ENCODE results near the gene RHBDD3. TPM values are rescaled to one million over a fixed set of nuclear protein-coding genes. Genes with fewer than 3 reads are reported as not detected.

Gene RHBDD3
- total RNA-seq = 10 to 100 TPM; 19.8 to 38.0 (median 28.6) TPM

DNA sequence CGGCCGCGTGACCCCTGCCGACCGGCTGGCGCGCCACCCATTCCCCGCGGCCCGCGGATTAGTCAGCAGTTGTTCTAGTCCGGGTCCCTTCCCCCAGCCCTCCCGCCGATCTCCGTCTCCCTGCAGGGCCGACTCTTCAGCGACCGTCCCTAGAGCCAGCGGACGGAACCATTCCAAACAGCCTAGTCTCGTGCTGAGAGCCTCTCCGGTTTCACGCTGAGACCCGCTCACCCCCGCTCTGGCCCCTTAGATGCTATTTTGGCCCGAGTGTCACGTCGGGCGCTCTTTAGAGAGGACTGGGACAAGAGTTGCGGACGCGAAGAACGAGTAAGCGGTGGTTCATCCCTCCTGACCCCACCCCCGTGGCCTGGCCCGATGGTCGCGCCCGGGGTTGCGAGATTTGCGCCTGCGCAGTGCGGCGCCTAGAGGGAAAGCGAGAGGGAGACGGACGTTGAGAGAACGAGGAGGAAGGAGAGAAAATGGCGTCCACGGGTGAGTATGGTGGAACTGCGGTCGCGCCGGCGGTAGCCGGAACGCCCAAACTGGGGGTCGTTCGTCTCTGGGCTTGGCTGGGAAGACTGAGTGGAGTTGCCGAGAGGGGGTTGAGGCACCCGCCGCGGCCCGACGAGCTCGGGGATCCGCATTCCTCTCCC is at the start of gene RHBDD3, which contains the start of gene EWSR1:
TSS of gene RHBDD3 (minus strand) at position 124 of the 653 bp plus-strand sequence. CDS start 2,355 bp downstream, outside the sequence.
TSS of gene EWSR1 (plus strand) at position 411 of the 653 bp plus-strand sequence. CDS start at position 480, 69 bp downstream.
- Histone ChIP-seq H3K4me3 (peak within 1 kb of the TSS; percentile 83 to 97 (median 94)), H3K4me1 (peaks cover 49 to 57% of the 10 kb centered on the region in 2 donors), H3K36me3 (peaks cover 0 to 17% of the 10 kb centered on the region in 2 donors), H3K27me3 (no peaks in the 10 kb centered on the region), H3K9me3 (no peaks in the 10 kb centered on the region), H3K27ac (peak within 1 kb of the TSS; percentile 97 to 100 (median 98))
- in situ Hi-C loops (cut with MboI; ENCODE audit: low sequenced_read_pairs in 4 of 4) (no loop called here), intact Hi-C loops (cut with DNase I; ENCODE audit: low total_unique reads) (loop anchor here (1.0 to 5.0 kb wide), 5 partner anchors 38 to 1346 kb away; partner anchors contain the start of genes GAS2L1, KREMEN1 and NF2)
- peak; percentile 92 to 93 for ATAC-seq
- peak; percentile 95 to 97 for DNase-seq
- TF ChIP-seq, protein P1, sequence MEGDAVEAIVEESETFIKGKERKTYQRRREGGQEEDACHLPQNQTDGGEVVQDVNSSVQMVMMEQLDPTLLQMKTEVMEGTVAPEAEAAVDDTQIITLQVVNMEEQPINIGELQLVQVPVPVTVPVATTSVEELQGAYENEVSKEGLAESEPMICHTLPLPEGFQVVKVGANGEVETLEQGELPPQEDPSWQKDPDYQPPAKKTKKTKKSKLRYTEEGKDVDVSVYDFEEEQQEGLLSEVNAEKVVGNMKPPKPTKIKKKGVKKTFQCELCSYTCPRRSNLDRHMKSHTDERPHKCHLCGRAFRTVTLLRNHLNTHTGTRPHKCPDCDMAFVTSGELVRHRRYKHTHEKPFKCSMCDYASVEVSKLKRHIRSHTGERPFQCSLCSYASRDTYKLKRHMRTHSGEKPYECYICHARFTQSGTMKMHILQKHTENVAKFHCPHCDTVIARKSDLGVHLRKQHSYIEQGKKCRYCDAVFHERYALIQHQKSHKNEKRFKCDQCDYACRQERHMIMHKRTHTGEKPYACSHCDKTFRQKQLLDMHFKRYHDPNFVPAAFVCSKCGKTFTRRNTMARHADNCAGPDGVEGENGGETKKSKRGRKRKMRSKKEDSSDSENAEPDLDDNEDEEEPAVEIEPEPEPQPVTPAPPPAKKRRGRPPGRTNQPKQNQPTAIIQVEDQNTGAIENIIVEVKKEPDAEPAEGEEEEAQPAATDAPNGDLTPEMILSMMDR (IDR thresholded peaks at IDR 0.05 in 4 of 5, conservative IDR thresholded peaks at IDR 0.05 in 1 of 5) = peak in 2 of 5 experiments; percentile 28 to 29
- peak; percentile 85 to 89 for TF ChIP-seq POLR2A (IDR thresholded peaks at IDR 0.05)

DNA sequence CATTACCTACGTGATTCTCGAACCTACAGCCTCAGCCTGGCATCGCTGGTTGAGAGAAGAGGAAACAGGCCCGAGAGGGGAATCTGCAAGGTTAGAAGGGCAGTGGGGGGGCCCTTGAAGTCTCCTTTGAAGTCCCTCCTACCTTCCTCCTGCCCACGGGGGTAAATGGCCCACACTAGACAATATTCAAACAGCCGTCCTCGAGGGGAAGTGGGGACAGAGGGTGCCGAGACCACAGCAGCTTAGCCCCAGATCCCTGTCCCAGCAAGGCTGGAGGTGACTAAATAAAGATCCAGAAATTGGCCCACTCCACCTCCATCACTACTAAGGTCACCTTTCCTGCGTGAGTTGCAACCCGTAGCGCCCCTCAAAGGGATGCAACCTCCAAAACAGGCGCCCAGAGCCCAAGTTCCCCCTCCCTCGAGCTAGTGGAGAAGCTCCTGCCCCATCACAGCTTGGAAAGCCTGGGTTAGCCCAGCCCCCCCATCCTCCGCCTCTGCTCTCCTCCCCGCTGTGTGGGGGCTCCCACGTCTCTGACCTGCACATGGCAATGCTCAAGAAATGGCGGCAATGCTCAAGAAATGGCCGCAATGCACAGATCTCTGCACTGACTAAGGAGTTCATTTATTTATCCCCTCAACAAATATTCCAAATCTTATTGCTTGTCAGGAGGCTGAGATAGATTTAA is 48.5 kb upstream of the RHBDD3 start:
- TF ChIP-seq, protein P1 (IDR thresholded peaks at IDR 0.05 in 4 of 5, conservative IDR thresholded peaks at IDR 0.05 in 1 of 5) = no peak
- TF ChIP-seq POLR2A (IDR thresholded peaks at IDR 0.05) = no peak
- in situ Hi-C loops (cut with MboI; ENCODE audit: low sequenced_read_pairs in 4 of 4) (no loop called here), intact Hi-C loops (cut with DNase I; ENCODE audit: low total_unique reads) (no loop called here)
- H3K4me3 ChIP-seq = peak overlapping the region in 1 of 4 donors; percentile 17
- H3K27me3 ChIP-seq = peaks cover 17 to 28% (median 24%) of the 10 kb centered on the region in 3 donors
- ATAC-seq = no peak
- no peak for DNase-seq
- no peak overlapping the region for H3K27ac ChIP-seq
- no peaks in the 10 kb centered on the region for H3K9me3 ChIP-seq
- no peaks in the 10 kb centered on the region for H3K36me3 ChIP-seq
- H3K4me1 ChIP-seq = peaks cover 0 to 22% of the 10 kb centered on the region in 2 donors

DNA sequence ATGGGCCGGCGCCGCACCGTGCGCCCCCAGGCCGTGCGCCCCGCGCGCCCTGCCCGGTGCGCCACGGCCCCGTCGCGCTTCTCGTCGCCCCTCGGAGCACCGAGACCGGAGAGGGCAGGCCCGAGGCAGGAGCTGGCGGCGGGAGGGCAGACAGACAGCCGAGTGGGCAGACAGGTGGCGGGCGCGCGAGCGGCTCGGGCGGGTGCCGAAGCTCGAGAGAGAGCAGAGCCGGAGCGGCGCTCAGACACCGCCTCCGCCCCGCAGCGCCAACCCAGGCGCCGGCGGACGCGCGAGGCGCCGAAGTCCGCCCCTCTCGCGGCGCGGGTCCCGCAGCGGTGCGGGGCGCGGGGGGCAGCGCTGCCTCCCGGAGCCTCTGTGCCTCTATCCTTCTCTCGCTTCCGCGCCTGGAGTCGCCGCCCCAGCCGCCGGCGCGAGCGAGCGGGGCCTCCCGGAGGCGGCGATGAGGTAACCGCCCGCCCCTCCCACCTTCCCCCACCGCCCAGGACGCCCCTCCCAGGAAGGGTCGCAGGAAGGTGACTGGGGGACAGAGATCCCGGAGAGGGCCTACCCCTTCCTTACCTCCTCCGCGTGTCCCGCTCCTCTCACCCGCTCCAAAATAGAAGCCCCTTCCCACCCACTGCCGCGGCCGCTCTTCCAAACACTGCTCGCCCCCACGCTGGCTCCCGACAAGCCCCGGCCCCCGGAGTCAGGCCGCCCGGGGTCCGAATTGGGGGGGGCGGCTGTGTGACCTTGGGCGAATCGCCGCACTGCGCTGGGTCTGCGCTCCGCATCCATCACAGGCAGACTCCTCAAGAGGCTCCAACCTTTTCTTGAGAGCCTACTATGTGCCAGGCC is 47.7 kb upstream of the RHBDD3 start, which contains the start of gene RASL10A:
TSS of gene RASL10A (minus strand) at position 412 of the 855 bp plus-strand sequence. CDS start 451 bp downstream, outside the sequence.
- Histone ChIP-seq H3K4me3 (peak within 1 kb of the TSS; percentile 21 to 41 (median 34)), H3K27ac (no peak within 1 kb of the TSS), H3K4me1 (peaks cover 4 to 28% of the 10 kb centered on the region in 2 donors), H3K36me3 (no peaks in the 10 kb centered on the region), H3K27me3 (peaks cover 17 to 28% (median 24%) of the 10 kb centered on the region in 3 donors), H3K9me3 (no peaks in the 10 kb centered on the region)
- DNase-seq = no peak
- ATAC-seq = peak; percentile 11 to 18
- in situ Hi-C loops (cut with MboI; ENCODE audit: low sequenced_read_pairs in 4 of 4) = no loop called here
- TF ChIP-seq, protein P1 (IDR thresholded peaks at IDR 0.05 in 4 of 5, conservative IDR thresholded peaks at IDR 0.05 in 1 of 5) = no peak
- TF ChIP-seq POLR2A (IDR thresholded peaks at IDR 0.05) = no peak
- intact Hi-C loops (cut with DNase I; ENCODE audit: low total_unique reads) = no loop called here

DNA sequence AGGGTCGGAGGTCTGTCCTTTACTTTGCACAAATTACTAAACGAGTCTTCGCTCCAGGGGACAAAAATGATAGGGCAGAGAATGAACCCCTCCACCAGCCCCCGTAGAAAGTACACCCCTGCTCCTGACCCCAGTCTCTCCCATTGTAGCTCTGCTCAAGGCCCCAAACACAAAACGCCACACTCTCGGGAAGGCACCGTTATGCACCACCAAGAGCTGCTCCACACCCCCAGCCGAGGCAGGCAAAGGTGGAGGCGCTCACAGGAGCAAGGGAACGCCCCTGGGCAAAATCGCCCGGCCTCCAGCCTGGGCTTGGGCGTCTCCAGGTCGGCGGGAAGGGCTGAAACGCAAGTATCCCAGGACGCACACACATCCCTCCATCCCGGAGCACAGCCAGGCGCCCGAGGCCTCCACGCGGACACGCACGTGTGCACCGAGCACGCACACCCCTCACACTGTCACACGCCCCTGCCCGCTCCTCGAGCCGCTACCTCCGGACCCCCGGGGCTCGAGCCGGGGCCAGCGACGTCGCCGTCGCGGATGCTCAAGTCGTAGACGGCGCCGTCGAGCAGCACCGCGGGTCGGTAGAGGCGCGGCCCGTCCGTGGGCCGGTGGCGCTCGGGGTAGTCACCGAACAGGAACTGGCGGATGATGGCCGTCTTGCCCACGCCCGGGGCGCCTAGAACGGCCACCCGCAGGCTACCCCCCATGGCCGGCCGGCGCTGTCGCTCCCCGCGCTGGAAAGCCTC is 46.9 kb upstream of the RHBDD3 start:
- TF ChIP-seq, protein P1 (IDR thresholded peaks at IDR 0.05 in 4 of 5, conservative IDR thresholded peaks at IDR 0.05 in 1 of 5) = no peak
- TF ChIP-seq POLR2A (IDR thresholded peaks at IDR 0.05) = no peak
- H3K27ac ChIP-seq = no peak overlapping the region

More for the DNA sequence above, 46.9 kb upstream of the RHBDD3 start:
- DNase-seq = no peak
- Histone ChIP-seq H3K4me1 (peaks cover 8 to 34% of the 10 kb centered on the region in 2 donors), H3K36me3 (no peaks in the 10 kb centered on the region), H3K27me3 (peaks cover 17 to 28% (median 24%) of the 10 kb centered on the region in 3 donors), H3K9me3 (no peaks in the 10 kb centered on the region), H3K4me3 (peak overlapping the region; percentile 21 to 41 (median 34))
- in situ Hi-C loops (cut with MboI; ENCODE audit: low sequenced_read_pairs in 4 of 4) = no loop called here
- no peak for ATAC-seq
- intact Hi-C loops (cut with DNase I; ENCODE audit: low total_unique reads) = no loop called here
